Hair follicular keratinocyte (primary cell): ENCODE measurements around the gene DHX32. TPM values are rescaled to one million over a fixed set of nuclear protein-coding genes. Genes with fewer than 3 reads are reported as not detected.

ENCODE experiments used
- total RNA-seq: library from RNA; depleted of rRNA; stranded (reverse); fragments of >200 nt; gene quantifications from 2 replicates; pipeline ENCODE4 v1.2.3, GENCODE V29; 2015

The DHX32 gene
- 32.8 and 34.6 TPM in 2 replicates for total RNA-seq

GRCh38 chr10:125881192-125881591, at the start of gene DHX32:
Gene DHX32, minus strand, starts transcription at chr10:125881292. Its CDS starts 468 bp downstream, at chr10:125880824.

DNA sequence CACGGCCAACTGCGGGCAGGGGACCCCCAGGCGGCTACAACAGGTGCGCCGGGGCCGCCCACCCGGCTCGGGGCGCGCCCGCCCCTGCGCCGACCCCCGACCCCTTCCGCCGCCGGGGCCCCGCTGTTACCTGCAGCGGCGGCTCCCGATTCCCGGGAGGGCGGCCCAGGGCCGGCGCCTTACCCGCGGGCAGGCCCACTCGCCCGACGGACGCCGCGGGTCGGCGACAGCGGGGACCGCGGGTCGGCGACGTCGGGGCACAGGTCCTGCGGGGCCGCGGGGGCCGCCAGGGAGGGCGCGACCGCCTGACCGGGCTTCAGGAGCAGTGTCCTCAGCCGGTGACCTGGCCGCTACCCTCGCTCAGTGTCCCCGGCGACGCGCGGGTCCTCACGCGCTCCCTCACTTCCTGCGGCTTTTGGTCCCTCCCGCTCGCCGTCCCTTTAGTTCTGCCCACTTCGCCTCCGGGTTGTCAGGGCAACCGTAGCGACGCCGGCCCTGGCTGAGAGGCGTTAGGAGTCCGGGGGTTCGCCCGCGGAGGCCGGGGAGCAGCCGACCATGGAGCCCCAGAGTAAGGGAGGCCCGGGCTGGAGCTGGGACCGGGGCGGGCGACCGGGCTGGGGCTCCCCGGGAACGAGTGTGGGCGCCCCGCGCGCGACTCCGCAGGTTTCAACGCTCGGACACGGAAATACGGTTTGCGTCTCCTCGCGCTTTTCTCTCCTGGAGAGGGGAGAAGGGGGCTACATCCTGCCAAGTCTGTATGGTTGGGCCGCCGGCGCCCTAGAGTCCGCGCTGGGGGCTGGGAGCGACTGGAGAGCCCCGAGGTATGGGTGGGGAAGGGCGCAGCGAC, 15.2 kb upstream of the DHX32 start, which contains the start of gene FANK1:
Gene FANK1 (plus strand): TSS at position 477 of the 847 bp plus-strand sequence. CDS start 79 bp downstream, at position 556.

GRCh38 chr10:125822878-125823662, 58.0 kb downstream of the DHX32 start, which contains the start of the genes BCCIP and UROS:
Gene BCCIP, plus strand, starts transcription at chr10:125823546. Its CDS starts 12 bp downstream, at chr10:125823558.
Gene UROS, minus strand, starts transcription at chr10:125823258. Its CDS starts 6,759 bp downstream, at chr10:125816499.

Other genes with a start within 250 kb of the DHX32 start
- gene TEX36, start 198.1 kb downstream of the DHX32 start, total RNA-seq: not detected in 2 replicates
- 8.9 and 12.1 TPM in 2 replicates for gene EDRF1, start 161.6 kb downstream of the DHX32 start, total RNA-seq
- gene MMP21, start 105.5 kb downstream of the DHX32 start, total RNA-seq: not detected in 2 replicates
- gene UROS, start 58.0 kb downstream of the DHX32 start, total RNA-seq: 38.3 and 52.8 TPM in 2 replicates
- 48.7 and 95.6 TPM in 2 replicates for gene BCCIP, start 57.7 kb downstream of the DHX32 start, total RNA-seq
- 2.1 and 3.3 TPM in 2 replicates for gene FANK1, start 15.3 kb upstream of the DHX32 start, total RNA-seq